Measurements from ENCODE around the gene EPOP.

The EPOP gene

GRCh38 chr17:38674749-38675615, at the start of gene EPOP:
EPOP (minus strand) TSS chr17:38674957; CDS start chr17:38674495, 462 bp downstream.
- DNase-seq: no peak

GRCh38 chr17:38721802-38722201, 47.0 kb upstream of the EPOP start:
- no peak for DNase-seq

- no peak for DNase-seq
Measured at GRCh38 chr17:38720941-38721340, 46.2 kb upstream of the EPOP start.

GRCh38 chr17:38719943-38720641, 45.3 kb upstream of the EPOP start:
- no peak for DNase-seq

GRCh38 chr17:38719289-38719942, 44.7 kb upstream of the EPOP start:
- DNase-seq: no peak

GRCh38 chr17:38717139-38717745, 42.5 kb upstream of the EPOP start:
- DNase-seq: peak in 1 of 2 experiments; percentile 29

GRCh38 chr17:38716368-38717005, 41.7 kb upstream of the EPOP start:
- DNase-seq: no peak

GRCh38 chr17:38715216-38715943, 40.6 kb upstream of the EPOP start:
- DNase-seq: no peak

- DNase-seq: no peak
Measured at GRCh38 chr17:38713456-38714075, 38.8 kb upstream of the EPOP start.

- no peak for DNase-seq
Measured at GRCh38 chr17:38712593-38712992, 37.8 kb upstream of the EPOP start.

- no peak for DNase-seq
Measured at GRCh38 chr17:38711792-38712571, 37.2 kb upstream of the EPOP start.

- DNase-seq: no peak
Measured at GRCh38 chr17:38710985-38711384, 36.2 kb upstream of the EPOP start.

GRCh38 chr17:38710604-38710962, 35.8 kb upstream of the EPOP start:
- no peak for DNase-seq

- no peak for DNase-seq
Measured at GRCh38 chr17:38709864-38710603, 35.3 kb upstream of the EPOP start.

- no peak for DNase-seq
Measured at GRCh38 chr17:38709104-38709820, 34.5 kb upstream of the EPOP start.

- DNase-seq: no peak
Measured at GRCh38 chr17:38707678-38708351, 33.1 kb upstream of the EPOP start.

- DNase-seq: no peak
Measured at GRCh38 chr17:38706505-38707216, 31.9 kb upstream of the EPOP start.
